NB4 (cell line): ENCODE results near the gene BRPF1.
A peak's percentile ranks its signal among the peaks of the same experiment; 100 is the strongest.

Experiments
- DNase-seq: peaks from one replicate; pipeline ENCODE4 v3.0.0; 2010; ENCODE audit warnings: low read depth
- H3K4me3 ChIP-seq: one replicate; pipeline ENCODE4 v1.5.1; 2011; ENCODE audit warnings: mild to moderate bottlenecking, low read depth, low read length, moderate library complexity
- MYC ChIP-seq: IDR thresholded peaks from 2 replicates; pipeline ENCODE4 v1.6.1; 2011; ENCODE audit warnings: low read depth, low read length
- POLR2A ChIP-seq: IDR thresholded peaks from 2 replicates; pipeline ENCODE4 v1.6.1; 2011; ENCODE audit warnings: mild to moderate bottlenecking; ENCODE audit not compliant: insufficient read length; ENCODE audit errors: extremely low read depth
- TF ChIP-seq, protein P1 (sequence below): IDR thresholded peaks from 2 replicates; pipeline ENCODE4 v1.6.1; 2011; ENCODE audit warnings: low read depth, low read length
- TF ChIP-seq, protein P2 (sequence below): IDR thresholded peaks from one replicate; pipeline ENCODE4 v1.5.1; 2012; ENCODE audit warnings: low read depth, low read length

The BRPF1 gene

DNA sequence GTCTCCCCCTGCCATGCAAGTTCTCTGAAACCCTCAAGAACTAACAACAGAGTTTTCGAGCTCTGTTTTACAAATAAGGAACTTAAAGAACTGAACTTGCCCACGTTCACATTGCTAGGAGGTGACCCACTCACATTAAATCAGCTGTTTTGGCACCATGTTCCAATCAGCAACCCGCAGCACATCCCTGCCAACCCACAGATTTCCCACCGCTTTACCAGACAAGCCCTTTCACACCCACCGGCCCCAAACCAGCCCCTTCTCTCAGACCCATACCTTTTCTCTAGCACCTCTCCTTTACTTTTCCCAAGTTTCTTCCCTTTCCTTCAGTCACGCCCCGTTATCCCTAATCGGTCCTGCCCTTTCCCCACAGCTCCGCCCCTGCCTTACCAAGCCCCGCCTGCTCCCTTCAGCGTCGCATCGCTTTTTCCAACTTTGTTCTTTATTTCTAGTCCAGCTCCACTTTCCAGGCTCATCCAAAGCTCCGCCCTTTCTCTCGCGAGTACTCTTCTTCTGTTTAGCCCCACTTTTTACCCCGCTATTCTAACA is 804 bp upstream of the BRPF1 start:
- TF ChIP-seq POLR2A (no peak), MYC (no peak)
- TF ChIP-seq, protein P1, sequence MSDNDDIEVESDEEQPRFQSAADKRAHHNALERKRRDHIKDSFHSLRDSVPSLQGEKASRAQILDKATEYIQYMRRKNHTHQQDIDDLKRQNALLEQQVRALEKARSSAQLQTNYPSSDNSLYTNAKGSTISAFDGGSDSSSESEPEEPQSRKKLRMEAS, result 0 out of 2 replicates have a peak, but pooled peaks have one; percentile 8
- TF ChIP-seq, protein P2, sequence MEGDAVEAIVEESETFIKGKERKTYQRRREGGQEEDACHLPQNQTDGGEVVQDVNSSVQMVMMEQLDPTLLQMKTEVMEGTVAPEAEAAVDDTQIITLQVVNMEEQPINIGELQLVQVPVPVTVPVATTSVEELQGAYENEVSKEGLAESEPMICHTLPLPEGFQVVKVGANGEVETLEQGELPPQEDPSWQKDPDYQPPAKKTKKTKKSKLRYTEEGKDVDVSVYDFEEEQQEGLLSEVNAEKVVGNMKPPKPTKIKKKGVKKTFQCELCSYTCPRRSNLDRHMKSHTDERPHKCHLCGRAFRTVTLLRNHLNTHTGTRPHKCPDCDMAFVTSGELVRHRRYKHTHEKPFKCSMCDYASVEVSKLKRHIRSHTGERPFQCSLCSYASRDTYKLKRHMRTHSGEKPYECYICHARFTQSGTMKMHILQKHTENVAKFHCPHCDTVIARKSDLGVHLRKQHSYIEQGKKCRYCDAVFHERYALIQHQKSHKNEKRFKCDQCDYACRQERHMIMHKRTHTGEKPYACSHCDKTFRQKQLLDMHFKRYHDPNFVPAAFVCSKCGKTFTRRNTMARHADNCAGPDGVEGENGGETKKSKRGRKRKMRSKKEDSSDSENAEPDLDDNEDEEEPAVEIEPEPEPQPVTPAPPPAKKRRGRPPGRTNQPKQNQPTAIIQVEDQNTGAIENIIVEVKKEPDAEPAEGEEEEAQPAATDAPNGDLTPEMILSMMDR, result no peak
- DNase-seq, result peak; percentile 49
- H3K4me3 ChIP-seq, result peak overlapping the region; percentile 64

DNA sequence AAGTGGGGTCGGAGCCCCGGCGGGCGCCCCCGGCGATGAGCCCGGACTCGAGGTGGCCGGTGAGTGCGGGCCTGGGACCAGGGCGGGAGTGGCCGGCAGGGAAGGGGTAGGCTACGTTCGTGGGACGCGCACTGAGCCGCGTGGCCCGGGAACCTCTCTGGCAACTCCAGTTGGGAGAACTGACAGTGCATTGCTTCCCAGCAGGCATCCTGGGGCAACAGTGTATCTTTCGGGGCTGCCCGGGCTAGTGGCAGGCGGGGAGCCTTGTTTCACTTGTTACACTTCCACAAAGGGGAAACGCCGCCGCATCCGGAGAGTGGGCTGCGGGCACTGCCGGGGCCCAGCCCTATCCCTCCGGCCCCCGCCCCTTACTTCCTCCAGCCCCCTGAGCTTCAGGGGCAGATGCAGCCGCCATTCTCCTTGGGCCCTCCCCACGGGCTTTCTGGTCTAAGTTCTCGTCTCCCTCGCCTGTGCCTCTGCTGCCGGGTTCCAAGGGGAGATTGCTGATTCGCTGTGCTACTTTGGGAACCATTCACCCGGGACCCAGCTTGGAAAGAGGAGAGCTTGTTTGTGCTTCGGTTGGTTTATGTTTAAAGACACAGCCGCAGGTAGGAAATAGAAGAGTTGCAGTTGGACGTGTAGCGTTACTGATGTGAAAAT is 675 bp downstream of the BRPF1 start:
- DNase-seq, result peak; percentile 85
- peak overlapping the region; percentile 88 for H3K4me3 ChIP-seq
- TF ChIP-seq POLR2A, result peak; percentile 18
- TF ChIP-seq, protein P2, result no peak

DNA sequence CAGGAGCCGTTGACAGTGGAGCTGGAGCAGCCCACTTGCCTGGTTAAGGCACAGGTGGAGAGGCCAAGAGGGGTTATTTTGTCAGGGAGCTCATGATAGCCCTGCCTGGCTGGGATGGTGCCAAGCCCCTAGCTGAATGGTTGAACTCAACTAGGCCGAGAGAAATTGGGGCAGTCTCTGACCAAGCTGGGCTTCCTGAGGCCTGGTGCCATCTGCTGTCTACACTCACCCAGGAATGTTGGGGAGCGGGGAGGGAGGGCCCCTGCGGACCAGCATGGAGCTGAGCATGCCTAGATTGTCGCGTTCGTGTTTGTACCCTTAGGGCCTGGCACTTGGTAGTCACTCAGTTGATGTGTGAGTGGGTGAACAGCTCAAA is 1.2 kb downstream of the BRPF1 start:
- TF ChIP-seq, protein P1, result no peak
- TF ChIP-seq POLR2A (no peak), MYC (no peak)
- TF ChIP-seq, protein P2, result no peak
- peak overlapping the region; percentile 88 for H3K4me3 ChIP-seq
- no peak for DNase-seq

DNA sequence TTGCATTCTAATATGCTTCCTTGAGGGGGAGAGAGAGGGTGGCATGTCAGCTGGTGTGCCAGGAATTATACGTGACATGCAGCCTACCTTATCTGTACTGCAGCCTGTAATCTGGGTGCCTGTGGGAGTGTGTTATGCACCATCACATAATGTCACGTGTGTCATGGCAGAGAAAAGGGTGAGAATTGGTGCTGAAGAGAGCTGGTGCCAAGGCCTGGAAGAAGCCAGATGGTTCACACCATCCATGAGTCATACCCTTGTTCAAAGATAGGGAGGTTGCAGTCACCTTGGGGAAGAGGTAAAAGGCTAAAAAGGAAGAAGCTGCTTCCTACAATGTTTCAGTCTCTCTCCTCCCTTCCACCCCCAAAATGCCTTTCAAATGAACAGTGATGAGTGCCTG is 5.3 kb downstream of the BRPF1 start:
- H3K4me3 ChIP-seq, result no peak overlapping the region
- DNase-seq, result no peak
- TF ChIP-seq, protein P1, result no peak
- no peak for TF ChIP-seq MYC
- no peak for TF ChIP-seq POLR2A

DNA sequence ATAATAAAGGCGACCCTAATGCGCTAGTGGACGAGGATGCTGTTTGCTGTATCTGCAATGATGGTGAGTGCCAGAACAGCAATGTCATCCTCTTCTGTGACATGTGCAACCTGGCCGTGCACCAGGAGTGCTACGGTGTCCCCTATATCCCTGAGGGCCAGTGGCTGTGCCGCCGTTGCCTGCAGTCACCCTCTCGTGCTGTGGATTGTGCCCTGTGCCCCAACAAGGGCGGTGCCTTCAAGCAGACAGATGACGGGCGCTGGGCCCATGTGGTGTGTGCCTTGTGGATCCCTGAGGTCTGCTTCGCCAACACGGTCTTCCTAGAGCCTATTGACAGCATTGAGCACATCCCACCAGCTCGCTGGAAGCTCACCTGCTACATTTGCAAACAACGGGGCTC is 7.6 kb downstream of the BRPF1 start:
- DNase-seq, result no peak
- no peak overlapping the region for H3K4me3 ChIP-seq
- TF ChIP-seq, protein P1, result no peak
- TF ChIP-seq, protein P2, result no peak
- TF ChIP-seq MYC (no peak), POLR2A (no peak)

DNA sequence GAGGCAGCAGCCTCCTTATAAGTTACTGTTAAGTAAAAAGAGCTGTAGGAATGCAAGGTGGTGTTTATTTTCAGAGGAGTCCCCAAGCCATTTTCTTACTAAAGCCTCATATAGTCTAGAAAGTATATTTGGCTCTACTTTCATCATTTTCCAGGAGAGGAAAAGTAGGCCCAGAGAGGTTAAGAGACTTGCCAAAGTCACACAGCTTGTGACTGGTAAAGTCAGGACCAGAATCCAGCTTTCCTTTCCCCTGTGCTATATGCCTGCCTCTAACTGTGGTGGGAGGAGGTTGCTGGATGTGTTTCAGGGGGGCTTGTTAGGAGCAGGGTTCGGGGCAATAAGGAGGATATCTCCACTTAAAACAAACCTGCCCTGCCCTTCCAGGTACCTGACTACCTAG is 11.0 kb downstream of the BRPF1 start:
- no peak for DNase-seq

More for the DNA sequence above, 11.0 kb downstream of the BRPF1 start:
- no peak overlapping the region for H3K4me3 ChIP-seq
- TF ChIP-seq POLR2A, result no peak
- no peak for TF ChIP-seq MYC
- TF ChIP-seq, protein P1, result no peak
- TF ChIP-seq, protein P2, result no peak
